Activated CD4-positive, CD25-positive, alpha-beta regulatory T cell treated with anti-CD3 and anti-CD28 coated beads, Interleukin-2, amount 50 U/mL, for 24 hours (primary cell): ENCODE data around the gene TBC1D21.

Source experiments
- ATAC-seq, 2 donors: fragments of 150-1000 bp; cut with Tn5 transposase; one replicate each; pipeline ENCODE4 v1.10.0; 2021; ENCODE audit warnings: mild to moderate bottlenecking in 1 of 2, moderate library complexity in 1 of 2

Gene TBC1D21, protein sequence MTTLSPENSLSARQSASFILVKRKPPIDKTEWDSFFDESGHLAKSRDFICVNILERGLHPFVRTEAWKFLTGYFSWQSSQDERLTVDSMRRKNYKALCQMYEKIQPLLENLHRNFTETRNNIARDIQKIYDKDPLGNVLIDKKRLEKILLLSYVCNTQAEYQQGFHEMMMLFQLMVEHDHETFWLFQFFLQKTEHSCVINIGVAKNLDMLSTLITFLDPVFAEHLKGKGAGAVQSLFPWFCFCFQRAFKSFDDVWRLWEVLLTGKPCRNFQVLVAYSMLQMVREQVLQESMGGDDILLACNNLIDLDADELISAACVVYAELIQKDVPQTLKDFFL

DNA sequence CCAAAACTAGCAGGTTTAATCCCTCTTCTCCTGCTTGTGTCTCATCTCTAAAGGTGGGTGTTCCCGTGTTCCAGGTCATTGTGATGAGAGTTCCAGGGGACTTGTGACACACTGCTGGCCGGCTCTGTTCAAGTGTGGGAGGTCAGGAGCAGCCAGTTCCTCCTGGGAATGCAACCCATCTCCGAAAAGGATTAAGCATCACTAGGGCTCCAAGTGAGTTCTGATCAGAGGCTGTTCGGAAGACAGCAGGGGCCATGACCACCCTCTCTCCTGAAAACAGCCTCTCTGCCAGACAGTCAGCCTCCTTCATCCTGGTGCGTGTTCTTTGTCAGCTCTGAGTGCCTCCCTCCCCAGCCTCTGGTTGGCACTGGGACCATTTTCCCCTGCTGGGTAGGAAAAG lies at the start of gene TBC1D21:
TBC1D21 (plus strand) TSS at position 109 of the 400 bp plus-strand sequence; CDS start at position 255, 146 bp downstream.
- no peak for ATAC-seq

- ATAC-seq, result no peak
These were observed 46.6 kb upstream of the TBC1D21 start for GRCh38 chr15:73826711-73827251.

DNA sequence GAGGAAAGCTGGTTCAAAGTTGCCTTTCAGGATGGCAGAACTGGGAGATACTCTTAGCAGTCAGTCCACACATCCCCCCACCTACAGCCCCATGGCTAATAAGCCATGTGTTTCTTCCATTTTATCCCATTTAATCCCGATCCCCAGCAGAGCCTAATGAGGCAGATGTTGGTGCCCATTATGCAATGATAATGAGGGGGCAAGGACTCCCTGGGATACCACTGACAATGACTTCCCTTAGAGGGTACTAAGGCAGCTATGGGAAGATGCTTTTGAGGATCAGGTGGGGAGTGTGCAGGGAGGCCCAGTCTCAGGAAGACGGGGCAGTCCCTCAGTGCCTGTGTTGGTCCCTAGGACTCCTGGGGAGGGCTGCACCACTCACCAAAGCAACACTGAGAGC lies 43.8 kb upstream of the TBC1D21 start:
- ATAC-seq, result no peak

GRCh38 chr15:73832657-73833056 lies 40.7 kb upstream of the TBC1D21 start:
- ATAC-seq, result no peak

DNA sequence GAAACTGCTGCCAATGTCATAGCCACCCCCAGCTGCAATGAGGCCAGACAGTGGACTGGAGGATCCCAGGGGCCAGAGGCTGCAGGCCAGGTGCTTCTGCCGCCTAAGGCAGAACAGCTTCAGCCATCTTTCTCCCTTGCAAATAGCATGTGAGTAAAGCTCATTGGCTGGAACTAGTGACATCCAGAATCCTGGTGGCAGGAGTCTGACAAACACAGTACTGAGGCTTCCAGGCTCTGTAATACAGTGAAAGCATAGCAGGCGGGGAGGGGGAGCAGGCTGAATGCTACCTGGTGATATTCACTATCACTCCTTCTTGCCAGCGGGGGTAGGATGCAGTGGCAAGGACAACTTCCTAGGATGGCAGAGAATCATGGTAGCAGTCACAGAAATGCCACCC lies 36.5 kb upstream of the TBC1D21 start:
- ATAC-seq, result no peak

- ATAC-seq, result no peak
These were observed 34.4 kb upstream of the TBC1D21 start for GRCh38 chr15:73838831-73839426.

DNA sequence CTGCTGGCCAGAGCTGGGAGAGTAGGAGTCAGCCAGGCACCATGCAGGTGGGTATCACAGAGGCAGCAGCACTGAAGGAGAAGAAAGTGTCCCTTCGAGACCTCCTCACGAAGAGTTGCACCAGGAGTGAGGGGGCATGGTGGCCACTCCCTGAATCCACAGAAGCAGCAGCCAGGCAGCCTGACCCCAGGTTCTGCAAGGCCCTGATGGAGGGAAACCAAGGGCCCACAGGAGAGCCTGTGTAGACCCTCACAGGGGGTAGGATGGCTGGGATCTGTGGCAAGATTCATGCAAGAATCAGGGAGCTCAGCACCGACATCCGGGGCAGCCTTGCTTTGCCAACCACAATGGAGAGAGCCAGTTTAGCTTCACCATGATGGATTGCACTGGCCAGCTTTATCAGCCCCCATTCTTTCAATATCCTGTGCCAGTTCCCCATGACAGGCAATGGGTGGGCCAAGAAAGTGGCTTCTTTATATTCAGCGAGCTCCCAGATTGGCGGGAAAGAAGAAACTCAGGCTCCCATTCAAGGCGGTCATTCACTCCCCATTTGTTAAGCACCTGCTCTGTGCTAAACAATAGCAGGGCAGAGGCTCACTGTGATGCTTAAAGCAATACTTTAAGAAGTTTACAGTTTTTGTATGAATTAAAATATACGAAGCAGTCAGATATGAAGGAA lies 33.5 kb upstream of the TBC1D21 start:
- ATAC-seq, result no peak

GRCh38 chr15:73840771-73841170 lies 32.6 kb upstream of the TBC1D21 start:
- no peak for ATAC-seq

- ATAC-seq, result no peak
These were observed 31.3 kb upstream of the TBC1D21 start for GRCh38 chr15:73841756-73842725.

GRCh38 chr15:73843787-73844186 lies 29.6 kb upstream of the TBC1D21 start:
- ATAC-seq, result no peak

GRCh38 chr15:73844356-73844755 lies 29.0 kb upstream of the TBC1D21 start:
- ATAC-seq, result no peak

DNA sequence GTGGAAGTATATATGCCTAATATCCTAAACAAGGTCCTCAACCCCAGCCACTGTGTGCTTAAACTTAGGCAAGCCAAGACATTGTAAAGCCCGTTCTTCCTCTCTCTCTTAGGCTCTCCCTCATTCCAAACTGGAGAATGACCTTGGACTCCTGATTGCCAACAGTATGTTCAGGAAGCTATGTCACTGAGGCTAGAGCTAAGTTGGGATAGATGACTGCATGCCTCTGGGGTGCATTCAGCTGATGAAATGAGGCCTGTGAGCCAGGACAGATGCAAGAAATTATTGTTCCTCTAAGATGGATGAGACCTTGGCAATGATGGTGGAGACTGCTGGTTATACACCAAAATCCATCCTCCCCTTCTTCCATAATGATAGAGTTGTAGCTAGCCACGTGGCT lies 27.9 kb upstream of the TBC1D21 start:
- ATAC-seq, result no peak

DNA sequence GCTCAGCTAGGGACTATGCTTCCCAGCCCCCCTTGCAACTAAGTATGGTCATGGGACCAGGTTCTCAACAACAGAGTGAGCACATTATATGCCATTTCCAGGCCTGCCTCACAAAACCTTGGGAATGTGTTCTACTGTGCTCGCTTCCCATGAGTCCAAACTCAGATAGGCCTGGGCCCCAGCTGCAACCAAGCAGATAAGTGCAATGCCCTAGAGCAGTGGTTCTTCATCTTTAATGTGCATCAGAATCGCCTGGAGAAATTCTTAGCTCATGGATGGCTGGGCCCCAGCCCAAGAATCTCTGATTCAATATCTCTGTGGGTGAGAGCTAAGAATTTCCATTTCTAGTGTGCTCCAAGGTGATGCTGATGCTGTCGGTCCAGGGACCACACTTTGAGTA lies 27.5 kb upstream of the TBC1D21 start:
- no peak for ATAC-seq

DNA sequence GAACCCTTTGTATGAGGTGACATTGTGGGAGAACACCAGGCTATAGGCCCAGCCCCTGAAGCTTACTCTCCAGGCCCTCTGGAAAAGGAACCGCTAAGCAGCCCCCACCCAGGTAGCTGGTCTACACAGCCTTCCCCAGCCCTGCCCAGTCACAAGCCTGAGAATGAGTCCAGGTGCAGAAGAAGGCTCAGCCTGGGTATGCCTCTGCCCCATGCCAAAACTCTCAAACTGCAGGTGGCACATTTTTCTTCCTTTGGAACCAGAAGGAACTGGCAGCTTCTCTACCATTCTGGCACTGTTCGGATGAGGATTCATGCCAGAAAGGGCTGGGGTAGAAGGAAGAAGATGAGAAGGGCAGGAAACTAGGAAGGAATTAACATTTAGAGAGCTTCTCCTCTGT lies 23.7 kb upstream of the TBC1D21 start:
- ATAC-seq, result no peak

DNA sequence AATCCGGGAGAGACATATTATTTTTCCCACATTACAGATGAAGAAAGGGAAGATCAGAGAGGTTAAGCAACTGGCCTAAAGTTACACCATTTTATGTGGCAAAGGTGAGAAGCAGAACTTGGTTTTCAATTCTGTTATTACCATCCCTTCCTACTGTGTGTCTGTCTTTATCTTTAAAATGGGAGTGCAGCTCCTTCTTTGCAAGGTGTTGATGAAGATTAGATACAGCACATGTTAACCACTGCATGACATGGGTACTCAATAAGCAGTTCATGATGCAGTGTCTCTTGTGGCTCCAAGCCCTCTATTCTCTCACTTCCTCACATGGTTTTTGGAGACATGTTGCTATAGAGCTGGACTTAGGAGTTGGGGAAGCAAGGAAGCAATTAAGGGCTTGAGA lies 23.1 kb upstream of the TBC1D21 start:
- no peak for ATAC-seq

- no peak for ATAC-seq
These were observed 21.7 kb upstream of the TBC1D21 start for GRCh38 chr15:73851689-73852088.

GRCh38 chr15:73852507-73852906 lies 20.9 kb upstream of the TBC1D21 start:
- no peak for ATAC-seq

DNA sequence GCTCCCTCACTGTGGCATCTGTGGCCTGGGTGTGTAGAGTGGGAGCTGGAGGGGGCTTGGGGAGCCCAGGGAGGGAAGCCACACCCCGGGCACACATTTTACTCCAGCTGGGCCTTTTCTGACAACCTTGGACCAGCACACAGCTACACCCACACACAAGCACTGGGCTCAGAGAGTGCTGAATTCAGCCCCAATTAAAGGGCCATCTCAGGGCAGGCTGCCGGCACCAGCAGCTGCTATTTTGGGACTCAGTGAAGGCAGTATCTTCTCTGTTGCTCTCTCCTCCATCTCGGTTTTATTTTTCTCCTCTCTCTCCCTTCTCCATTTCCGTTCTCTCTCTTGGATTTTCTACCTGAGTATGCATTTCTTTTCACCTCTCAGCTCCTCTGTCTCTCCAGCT lies 19.1 kb upstream of the TBC1D21 start:
- no peak for ATAC-seq

GRCh38 chr15:73856458-73857192 lies 16.7 kb upstream of the TBC1D21 start:
- ATAC-seq, result no peak

DNA sequence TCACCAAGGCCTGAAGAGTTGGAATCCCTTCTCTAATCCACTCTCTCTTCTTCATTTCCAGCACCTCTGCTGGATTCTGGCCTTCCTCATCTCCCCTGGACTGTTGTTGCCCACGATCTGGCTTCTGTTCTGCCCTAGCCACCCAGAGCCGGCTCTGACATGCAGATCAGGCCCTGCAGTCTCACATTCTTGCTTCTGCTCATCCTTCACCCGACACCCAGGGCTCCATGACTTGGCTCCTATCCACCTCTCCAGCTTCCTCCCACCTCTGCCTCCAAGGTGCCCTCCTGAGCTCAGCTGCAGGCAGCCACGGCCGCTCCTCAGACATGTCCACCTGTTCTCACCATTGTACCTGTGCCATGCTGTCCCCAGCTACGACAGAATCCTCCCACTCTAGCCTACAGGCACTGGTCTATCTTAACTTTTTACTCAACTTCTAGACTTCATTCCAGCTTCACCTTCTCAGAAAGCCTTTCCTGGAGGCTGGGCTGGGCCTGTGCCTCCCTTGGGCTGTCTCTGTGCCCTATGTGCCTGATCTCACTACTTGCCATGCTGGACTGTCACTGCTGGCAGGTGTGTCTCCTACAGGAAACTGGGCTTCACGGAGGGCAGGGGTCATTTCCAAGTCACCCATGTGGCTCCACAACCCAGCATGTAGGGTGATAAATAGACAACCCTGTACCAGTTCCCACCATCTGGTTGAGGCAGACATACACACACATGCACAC lies 16.0 kb upstream of the TBC1D21 start:
- ATAC-seq, result no peak

DNA sequence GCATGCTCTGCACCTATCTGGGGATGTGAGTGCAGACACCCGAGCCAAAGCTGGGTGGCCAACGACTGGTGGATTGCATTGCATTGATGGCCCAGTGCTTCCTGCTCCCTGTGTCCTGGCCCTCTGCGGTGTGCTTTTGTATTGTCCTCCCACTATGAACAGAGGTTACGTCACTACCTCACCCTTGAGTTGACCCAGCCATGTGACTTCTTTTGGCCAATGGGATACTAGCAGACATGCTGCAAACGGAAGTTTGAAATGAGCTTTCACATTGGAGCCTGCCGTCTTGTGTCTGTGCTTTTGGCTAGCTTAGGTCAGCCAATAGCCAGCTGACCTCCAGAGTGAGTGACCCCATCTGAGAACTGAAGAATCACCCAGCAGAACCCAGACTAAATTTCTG lies 15.3 kb upstream of the TBC1D21 start:
- ATAC-seq, result no peak
